Activated T-helper 1 cell treated with anti-CD3 and anti-CD28 coated beads, Interleukin-12 subunit alpha, Interleukin-12 subunit beta, Interleukin-2, Interleukin-4 antibody, amounts not matched to agents 30 ng/mL and 10 ng/mL and 1 ng/mL, durations not matched to agents 14 hours and 24 hours and 36 hours (primary cell): Measurements from ENCODE around the gene HJV. TPM values are rescaled to one million over a fixed set of nuclear protein-coding genes. Genes with fewer than 3 reads are reported as not detected.
"Not testable (repeated sequence)": the region's sequence is repeated elsewhere in the genome, so short reads cannot be mapped to it uniquely, and the experiment has no call there.

Source experiments
- DNase-seq: peaks from one replicate; pipeline ENCODE4 v3.0.0; 2021; ENCODE audit warnings: low spot score
- H3K27ac Mint-ChIP-seq: one replicate; pipeline ENCODE4 v1.8.0; 2021; ENCODE audit warnings: mild to moderate bottlenecking, mixed read lengths
- H3K27me3 Mint-ChIP-seq: one replicate; pipeline ENCODE4 v1.8.0; 2022; ENCODE audit warnings: mild to moderate bottlenecking, moderate library complexity, mixed read lengths; ENCODE audit not compliant: insufficient read depth
- H3K36me3 Mint-ChIP-seq: one replicate; pipeline ENCODE4 v1.8.0; 2021; ENCODE audit warnings: low read depth, mixed read lengths
- H3K4me1 Mint-ChIP-seq: one replicate; pipeline ENCODE4 v1.8.0; 2021; ENCODE audit warnings: low read depth, mixed read lengths
- H3K4me3 Mint-ChIP-seq: one replicate; pipeline ENCODE4 v1.8.0; 2021; ENCODE audit warnings: mild to moderate bottlenecking, moderate library complexity, mixed read lengths
- H3K9me3 Mint-ChIP-seq: one replicate; pipeline ENCODE4 v1.8.0; 2021; ENCODE audit warnings: mixed read lengths
- intact Hi-C: fragments of 100-400 bp; cut with micrococcal nuclease; formaldehyde crosslinking; loops from one replicate; pipeline ENCODE4 v1.15.1; 2024
- total RNA-seq: library from RNA; stranded (reverse); gene quantifications from 2 replicates; pipeline ENCODE4 v1.2.3, GENCODE V29; 2022

Gene HJV, protein sequence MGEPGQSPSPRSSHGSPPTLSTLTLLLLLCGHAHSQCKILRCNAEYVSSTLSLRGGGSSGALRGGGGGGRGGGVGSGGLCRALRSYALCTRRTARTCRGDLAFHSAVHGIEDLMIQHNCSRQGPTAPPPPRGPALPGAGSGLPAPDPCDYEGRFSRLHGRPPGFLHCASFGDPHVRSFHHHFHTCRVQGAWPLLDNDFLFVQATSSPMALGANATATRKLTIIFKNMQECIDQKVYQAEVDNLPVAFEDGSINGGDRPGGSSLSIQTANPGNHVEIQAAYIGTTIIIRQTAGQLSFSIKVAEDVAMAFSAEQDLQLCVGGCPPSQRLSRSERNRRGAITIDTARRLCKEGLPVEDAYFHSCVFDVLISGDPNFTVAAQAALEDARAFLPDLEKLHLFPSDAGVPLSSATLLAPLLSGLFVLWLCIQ
- total RNA-seq = not detected in 2 replicates

DNA sequence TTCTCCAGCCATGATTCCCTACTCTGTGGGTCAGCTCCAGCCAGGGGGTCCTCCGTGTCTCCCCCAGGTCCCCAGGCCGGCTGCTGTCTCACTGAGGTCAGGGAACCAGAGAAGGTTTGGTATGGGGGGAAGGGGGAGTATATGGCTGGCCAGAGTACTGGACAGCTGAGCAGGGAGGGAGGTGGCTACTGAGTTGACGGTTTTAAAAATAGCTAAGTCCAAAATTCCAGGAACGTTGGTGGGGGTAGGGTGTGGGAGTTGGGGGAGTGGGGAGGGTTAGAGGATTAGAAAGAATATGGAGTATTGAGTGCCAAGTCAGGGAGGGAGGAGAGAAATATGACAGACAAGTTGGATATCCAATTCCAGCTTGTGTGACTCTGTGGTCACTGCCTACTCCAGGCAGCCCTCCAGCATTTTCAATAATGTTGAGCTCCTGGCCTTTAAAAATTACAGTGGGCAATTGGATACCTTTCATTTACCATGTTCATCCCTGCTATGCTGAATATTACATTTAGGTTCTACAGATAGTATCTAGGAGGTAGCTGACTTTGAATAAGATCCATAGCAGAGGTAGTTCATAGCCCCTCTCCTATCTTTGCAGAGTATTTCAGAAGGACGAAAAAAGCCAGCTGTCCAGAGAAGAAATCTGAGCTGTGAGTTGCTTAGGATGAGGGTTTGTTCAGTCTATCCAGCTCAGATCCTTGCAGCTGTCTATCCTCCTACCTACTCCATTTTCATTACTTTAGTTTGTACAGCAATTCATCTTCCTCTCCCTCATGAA lies at the start of gene HJV:
Gene HJV, minus strand, starts transcription at position 114 of the 781 bp plus-strand sequence. CDS start 1,504 bp downstream, outside the sequence.
- H3K36me3 Mint-ChIP-seq = no peaks in the 10 kb centered on the region
- peaks cover 73% of the 10 kb centered on the region for H3K27me3 Mint-ChIP-seq
- H3K9me3 Mint-ChIP-seq = no peaks in the 10 kb centered on the region
- intact Hi-C loops = no loop called here
- H3K27ac Mint-ChIP-seq = no peak within 1 kb of the TSS
- DNase-seq = no peak
- H3K4me1 Mint-ChIP-seq = peaks cover 10% of the 10 kb centered on the region
- no peak within 1 kb of the TSS for H3K4me3 Mint-ChIP-seq

DNA sequence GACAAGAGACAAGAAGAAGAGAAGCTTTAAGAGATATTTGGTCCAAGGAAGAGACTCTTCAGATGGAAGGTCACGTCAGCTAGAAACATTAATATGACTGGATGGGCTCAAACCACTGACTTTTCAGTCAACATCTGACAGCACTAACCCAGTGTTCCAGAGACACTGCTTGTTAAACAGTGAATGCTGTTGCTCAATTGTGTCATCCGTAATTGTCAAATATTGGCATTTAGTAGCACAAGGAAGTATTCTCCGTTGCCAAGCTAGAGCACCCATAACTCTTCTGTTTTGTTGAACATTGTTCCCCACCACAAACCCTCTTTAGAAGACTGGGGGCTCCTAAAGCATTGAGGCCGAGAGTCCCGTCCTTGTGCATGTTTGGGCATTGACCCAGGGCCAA lies 37.6 kb upstream of the HJV start:
- H3K27ac Mint-ChIP-seq, H3K4me3 Mint-ChIP-seq, H3K4me1 Mint-ChIP-seq, DNase-seq, H3K27me3 Mint-ChIP-seq, H3K9me3 Mint-ChIP-seq, intact Hi-C loops, H3K36me3 Mint-ChIP-seq: not testable (repeated sequence)

DNA sequence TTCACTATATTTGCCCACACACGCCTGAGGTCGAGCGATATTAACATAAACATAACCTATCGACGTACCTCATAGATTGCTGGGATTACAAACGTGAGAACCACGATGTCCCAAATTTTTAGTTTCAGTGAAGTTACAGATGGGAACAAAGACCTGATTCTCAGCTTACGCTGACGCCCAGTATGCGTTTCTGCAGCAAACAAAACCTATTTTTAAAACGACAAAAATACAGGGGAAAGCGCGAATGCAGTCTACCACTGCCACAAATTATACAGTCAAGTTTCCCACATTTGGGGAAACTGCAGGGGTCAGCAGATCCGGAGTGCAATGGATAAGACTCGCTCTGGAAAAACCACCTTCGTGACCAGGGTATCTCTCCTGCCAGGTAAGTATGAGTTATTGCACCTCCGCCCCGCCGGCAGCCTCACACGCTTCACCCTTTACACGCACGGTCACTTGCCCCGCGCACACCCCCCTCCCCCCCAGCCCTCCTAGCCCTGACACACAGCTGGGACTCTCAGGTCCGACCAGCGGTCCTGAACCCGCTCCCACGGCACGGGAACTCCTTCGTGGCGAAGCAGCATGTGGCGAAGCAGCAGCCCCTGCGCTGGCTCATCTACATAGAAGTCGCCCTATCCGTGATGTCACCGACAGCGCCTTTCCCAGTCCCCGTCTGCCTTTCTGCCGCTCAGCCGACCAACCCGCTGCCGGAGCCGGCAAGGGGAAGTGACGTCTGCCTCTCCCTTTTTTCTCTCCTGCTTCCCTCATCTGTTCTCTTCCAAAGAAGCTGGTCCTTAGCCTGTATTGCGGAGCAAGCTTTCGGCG lies 30.5 kb upstream of the HJV start:
- H3K9me3 Mint-ChIP-seq = not testable (repeated sequence)
- H3K4me1 Mint-ChIP-seq = peaks cover 38% of the 10 kb centered on the region
- intact Hi-C loops = loop anchor here (1.0 kb wide), 1 partner anchor 13 kb away; no protein-coding TSS in a partner anchor

DNA sequence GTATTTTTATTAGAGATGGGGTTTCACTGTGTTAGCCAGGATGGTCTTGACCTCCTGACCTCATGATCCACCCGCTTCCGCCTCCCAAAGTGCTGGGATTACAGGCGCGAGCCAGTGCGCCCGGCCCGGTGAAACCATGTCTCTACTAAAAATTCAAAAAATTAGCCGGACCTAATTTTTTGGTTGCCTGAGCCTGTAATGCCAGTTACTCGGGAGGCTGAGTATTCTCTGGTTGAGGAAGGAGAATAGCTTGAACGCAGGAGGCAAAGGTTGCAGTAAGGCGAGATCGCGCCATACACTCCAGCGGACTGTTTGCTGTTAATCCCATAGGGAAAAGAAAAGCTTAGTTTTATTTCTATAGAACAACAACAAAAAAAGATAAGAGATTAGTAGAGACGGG lies 29.9 kb upstream of the HJV start:
- H3K9me3 Mint-ChIP-seq = no peaks in the 10 kb centered on the region
- H3K4me3 Mint-ChIP-seq = peak overlapping the region; percentile 87
- H3K27ac Mint-ChIP-seq = peak overlapping the region; percentile 99
- peaks cover 38% of the 10 kb centered on the region for H3K4me1 Mint-ChIP-seq
- intact Hi-C loops = loop anchor here (1.0 kb wide), 1 partner anchor 12 kb away; no protein-coding TSS in a partner anchor
- no peaks in the 10 kb centered on the region for H3K36me3 Mint-ChIP-seq
- peak; percentile 17 for DNase-seq
- no peaks in the 10 kb centered on the region for H3K27me3 Mint-ChIP-seq

More for the DNA sequence above, 30.5 kb upstream of the HJV start:
- Mint-ChIP-seq H3K27ac (peak overlapping the region; percentile 99), H3K4me3 (peak overlapping the region; percentile 87)
- DNase-seq = peak; percentile 71
- H3K36me3 Mint-ChIP-seq, H3K27me3 Mint-ChIP-seq: not testable (repeated sequence)

DNA sequence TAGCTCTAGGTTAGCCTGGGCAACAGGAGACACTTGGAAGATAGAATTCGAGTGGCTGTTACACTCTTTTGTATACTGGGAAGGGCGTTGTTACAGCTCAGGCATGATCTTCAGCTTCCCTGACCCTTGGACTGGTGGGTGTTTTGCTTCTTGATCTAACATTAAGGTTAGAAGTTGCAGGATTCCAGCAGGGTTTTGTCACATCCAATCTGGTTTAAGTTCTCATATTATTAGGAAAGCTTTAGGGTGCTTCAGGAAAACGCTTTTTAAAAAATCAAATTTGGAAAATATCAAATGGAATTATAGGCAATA lies 29.1 kb upstream of the HJV start:
- H3K36me3 Mint-ChIP-seq, intact Hi-C loops, H3K27ac Mint-ChIP-seq, H3K27me3 Mint-ChIP-seq, H3K9me3 Mint-ChIP-seq, DNase-seq: not testable (repeated sequence)
- Mint-ChIP-seq H3K4me1 (peaks cover 38% of the 10 kb centered on the region), H3K4me3 (peak overlapping the region; percentile 24)

DNA sequence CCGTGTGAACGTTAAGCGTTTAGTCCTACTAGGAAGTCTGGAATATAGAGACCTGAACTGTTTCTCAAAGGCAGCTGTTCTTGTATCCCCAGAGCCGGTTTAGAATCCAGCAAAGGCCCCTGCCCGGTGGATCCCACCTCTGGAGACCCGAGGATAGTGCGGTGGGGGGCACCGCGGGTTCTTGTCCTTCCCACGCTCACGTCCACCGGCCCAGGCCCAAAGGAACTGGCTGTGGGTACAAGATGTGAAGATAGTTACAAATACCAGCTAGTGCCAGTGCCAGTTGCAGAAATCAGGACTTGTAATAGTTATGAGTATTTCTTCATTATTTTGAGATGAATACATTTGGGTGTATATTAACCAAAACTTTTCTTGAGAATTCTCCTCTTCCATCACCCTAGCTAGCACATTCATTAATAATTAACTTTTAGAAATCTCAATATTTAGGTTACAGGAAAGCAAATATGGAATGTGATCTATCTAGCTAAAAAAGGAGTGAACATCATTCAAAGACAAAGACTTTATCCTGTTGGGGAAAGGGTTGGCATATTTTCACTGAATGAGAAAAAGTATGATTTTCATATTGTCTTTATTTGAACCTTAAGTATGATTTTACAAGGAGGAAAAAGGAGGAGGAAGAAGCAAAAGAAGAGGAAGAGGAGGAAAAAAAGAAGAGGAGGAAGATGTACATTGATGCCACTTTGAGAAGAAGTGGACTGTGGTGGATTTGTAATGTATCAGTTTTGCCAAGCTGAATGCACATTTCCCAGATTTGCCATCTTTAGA lies 28.5 kb upstream of the HJV start:
- DNase-seq, intact Hi-C loops, H3K36me3 Mint-ChIP-seq, H3K27me3 Mint-ChIP-seq, H3K9me3 Mint-ChIP-seq: not testable (repeated sequence)
- H3K4me3 Mint-ChIP-seq = peak overlapping the region; percentile 20
- H3K4me1 Mint-ChIP-seq = peaks cover 38% of the 10 kb centered on the region
- H3K27ac Mint-ChIP-seq = peak overlapping the region; percentile 69

DNA sequence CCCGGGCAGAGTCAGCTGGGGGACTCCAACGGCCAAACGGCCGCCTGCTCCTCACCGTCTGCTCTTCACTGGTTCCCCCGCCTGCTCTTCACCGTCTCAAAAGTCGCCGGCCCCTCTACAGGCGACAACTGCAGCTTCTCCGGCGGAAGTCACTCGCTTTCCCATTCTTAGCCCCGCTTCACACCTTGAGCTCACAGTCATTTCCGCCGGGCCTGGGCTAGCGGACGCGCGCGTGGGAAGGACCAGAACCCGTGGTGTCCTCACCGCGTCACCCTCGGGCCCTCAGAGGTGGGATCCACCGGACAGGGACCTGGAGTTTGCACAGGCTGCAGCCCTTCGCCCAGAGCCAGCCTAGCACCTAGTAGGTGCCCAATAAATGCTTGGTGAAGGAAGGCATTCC lies 27.9 kb upstream of the HJV start:
- intact Hi-C loops = no loop called here
- no peak for DNase-seq
- peaks cover 38% of the 10 kb centered on the region for H3K4me1 Mint-ChIP-seq
- H3K27me3 Mint-ChIP-seq = no peaks in the 10 kb centered on the region
- no peak overlapping the region for H3K4me3 Mint-ChIP-seq
- H3K36me3 Mint-ChIP-seq = no peaks in the 10 kb centered on the region
- no peak overlapping the region for H3K27ac Mint-ChIP-seq
- H3K9me3 Mint-ChIP-seq = no peaks in the 10 kb centered on the region

DNA sequence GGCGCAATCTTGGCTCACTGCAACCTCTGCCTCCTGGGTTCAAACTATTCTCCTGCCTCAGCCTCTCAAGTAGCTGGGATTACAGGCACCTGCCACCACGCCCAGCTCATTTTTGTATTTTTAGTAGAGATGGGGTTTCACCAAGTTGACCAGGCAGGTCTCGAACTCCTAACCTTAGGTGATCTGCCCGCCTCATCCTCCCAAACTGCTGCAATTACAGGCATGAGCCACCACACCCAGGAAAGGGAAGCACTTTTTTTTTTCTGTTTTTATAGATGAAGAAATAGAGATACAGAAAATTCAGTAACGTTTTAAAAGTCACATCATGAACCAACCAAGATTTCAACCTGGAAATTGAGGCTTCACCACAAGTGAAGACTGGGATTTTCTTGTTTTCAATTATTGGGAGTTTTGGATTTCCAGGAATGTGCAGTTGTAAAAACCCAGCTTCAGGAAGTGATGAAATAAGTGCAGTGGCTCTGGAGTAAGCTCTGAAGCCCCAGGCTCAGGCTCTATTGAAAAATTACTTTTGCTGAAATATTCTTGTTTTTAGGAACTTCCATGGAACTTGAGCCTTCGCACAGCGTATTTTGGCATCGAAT lies 27.1 kb upstream of the HJV start:
- intact Hi-C loops, H3K4me3 Mint-ChIP-seq, H3K27me3 Mint-ChIP-seq, H3K27ac Mint-ChIP-seq, DNase-seq, H3K9me3 Mint-ChIP-seq, H3K36me3 Mint-ChIP-seq: not testable (repeated sequence)
- peaks cover 38% of the 10 kb centered on the region for H3K4me1 Mint-ChIP-seq

DNA sequence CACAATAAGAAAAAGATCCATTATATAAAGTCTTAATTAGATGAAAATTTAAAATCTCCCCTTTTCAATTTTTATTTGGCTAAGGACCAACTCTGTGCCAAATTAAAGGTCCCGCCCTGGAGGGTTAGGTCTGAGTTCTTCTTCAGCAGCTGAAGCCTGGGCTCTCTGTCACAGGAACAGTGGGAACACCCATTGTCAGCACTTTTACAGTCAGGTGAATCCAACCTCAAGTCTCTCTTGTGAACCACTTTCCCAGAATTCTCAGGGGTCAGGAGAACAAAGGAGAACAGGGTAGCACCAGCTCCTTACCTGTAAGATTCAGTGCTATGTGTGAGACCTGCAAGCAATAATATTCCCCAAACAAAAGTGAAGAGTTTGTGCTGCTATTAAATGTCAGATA lies 25.1 kb upstream of the HJV start:
- Mint-ChIP-seq H3K27me3 (no peaks in the 10 kb centered on the region), H3K27ac (no peak overlapping the region), H3K4me3 (no peak overlapping the region), H3K4me1 (peaks cover 24% of the 10 kb centered on the region), H3K36me3 (no peaks in the 10 kb centered on the region), H3K9me3 (no peaks in the 10 kb centered on the region)
- no peak for DNase-seq
- intact Hi-C loops = loop anchor here (2.0 kb wide), 1 partner anchor 20 kb away; no protein-coding TSS in a partner anchor

DNA sequence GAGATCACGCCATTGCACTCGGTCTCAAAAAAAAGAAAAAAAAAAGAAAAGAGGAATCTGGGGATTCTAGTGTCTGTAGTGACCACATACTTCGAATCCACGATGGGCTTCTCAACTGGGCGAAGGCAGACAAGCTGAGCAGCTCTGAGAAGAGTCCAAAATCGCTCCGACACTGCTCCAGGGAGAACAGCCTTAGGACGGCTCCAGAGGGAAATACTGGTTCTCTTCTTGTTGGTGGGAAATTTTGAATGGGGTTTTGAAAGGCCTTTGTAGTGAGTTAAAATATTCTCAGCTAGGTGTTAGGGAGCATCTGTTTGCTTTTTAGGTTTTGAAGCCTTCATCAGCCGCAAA lies 18.3 kb upstream of the HJV start:
- DNase-seq = no peak
- no peaks in the 10 kb centered on the region for H3K36me3 Mint-ChIP-seq
- H3K27ac Mint-ChIP-seq = no peak overlapping the region
- peaks cover 24% of the 10 kb centered on the region for H3K27me3 Mint-ChIP-seq
- no peaks in the 10 kb centered on the region for H3K9me3 Mint-ChIP-seq
- peaks cover 43% of the 10 kb centered on the region for H3K4me1 Mint-ChIP-seq
- intact Hi-C loops = loop anchor here (1.0 to 2.0 kb wide), 2 partner anchors 11 to 27 kb away; no protein-coding TSS in a partner anchor
- no peak overlapping the region for H3K4me3 Mint-ChIP-seq

DNA sequence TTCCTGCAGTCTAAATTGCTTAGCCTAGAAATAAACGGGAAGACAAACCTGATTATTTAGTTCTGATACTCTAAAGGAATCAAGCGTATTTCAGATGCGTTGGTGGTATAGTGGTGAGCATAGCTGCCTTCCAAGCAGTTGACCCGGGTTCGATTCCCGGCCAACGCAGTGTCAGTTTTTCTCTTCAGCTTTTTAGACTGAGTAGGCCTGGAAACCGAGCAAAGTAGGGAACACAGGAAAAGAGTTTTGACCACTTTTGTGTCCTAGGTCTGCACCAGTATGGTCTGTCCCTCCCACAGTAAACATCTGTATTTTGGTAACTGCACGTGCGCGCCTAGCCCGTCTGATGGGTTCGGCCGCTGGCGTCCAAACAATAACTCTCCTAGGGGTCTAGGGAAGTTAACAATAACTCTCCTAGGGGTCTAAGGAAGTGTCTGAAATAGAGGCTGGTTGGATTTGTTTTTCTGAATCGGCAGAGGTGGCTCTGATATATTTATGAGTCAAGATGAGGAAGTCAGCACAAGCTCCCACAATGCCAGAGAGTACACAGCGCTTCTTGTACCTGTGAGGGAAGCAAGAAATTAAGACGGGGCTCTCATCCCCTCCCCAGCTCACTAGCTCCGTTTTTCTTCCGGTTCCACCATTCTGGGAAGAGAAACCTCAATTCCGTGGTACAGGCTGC lies 15.6 kb upstream of the HJV start:
- intact Hi-C loops = loop anchor here (1.0 kb wide), 2 partner anchors 41 to 59 kb away; partner anchors contain the start of gene TXNIP
- H3K9me3 Mint-ChIP-seq = no peaks in the 10 kb centered on the region
- H3K4me3 Mint-ChIP-seq = peak overlapping the region; percentile 93
- peaks cover 24% of the 10 kb centered on the region for H3K27me3 Mint-ChIP-seq
- H3K4me1 Mint-ChIP-seq = peaks cover 50% of the 10 kb centered on the region
- H3K27ac Mint-ChIP-seq = peak overlapping the region; percentile 98
- peak; percentile 70 for DNase-seq
- H3K36me3 Mint-ChIP-seq = no peaks in the 10 kb centered on the region
